T-helper 1 cell treated with Interleukin-12 subunit alpha and Interleukin-12 subunit beta and Interleukin-4 antibody, amounts not matched to agents 30 μg/mL and 1 μg/mL, for 36 hours (primary cell): Measurements from ENCODE around the gene VGLL2.

ENCODE experiments used
- H3K27ac Mint-ChIP-seq: one replicate; pipeline ENCODE4 v1.8.0; 2021; ENCODE audit warnings: mild to moderate bottlenecking, mixed read lengths
- H3K27me3 Mint-ChIP-seq: one replicate; pipeline ENCODE4 v1.8.0; 2021; ENCODE audit warnings: low read depth, mixed read lengths
- H3K36me3 Mint-ChIP-seq: one replicate; pipeline ENCODE4 v1.8.0; 2021; ENCODE audit warnings: low read depth, mixed read lengths
- H3K4me1 Mint-ChIP-seq: one replicate; pipeline ENCODE4 v1.8.0; 2021; ENCODE audit warnings: low read depth, mixed read lengths
- H3K4me3 Mint-ChIP-seq: one replicate; pipeline ENCODE4 v1.8.0; 2021; ENCODE audit warnings: mild to moderate bottlenecking, moderate library complexity, mixed read lengths
- H3K9me3 Mint-ChIP-seq: one replicate; pipeline ENCODE4 v1.8.0; 2021; ENCODE audit warnings: mixed read lengths

Gene VGLL2

DNA sequence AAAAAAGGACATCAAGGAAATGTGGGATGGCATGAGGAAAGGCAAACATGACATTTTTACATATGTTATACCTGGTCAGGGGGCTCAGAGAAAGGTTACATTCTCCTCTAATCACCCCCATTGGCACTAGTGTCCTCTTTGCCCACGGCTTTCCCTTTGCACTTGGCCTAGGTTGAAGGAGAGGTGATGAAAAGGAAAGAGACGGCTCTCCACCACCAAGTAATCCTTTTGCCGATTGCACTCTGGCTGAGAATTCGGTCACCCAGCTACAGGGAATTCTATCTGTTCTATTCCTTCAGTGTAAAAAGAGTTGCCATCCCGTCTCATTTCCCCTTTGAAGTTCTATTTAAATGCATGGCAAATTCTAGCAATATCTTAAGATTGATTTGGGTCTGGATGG, 10.4 kb downstream of the VGLL2 start:
- H3K9me3 Mint-ChIP-seq, result no peaks in the 10 kb centered on the region
- no peak overlapping the region for H3K4me3 Mint-ChIP-seq
- H3K27me3 Mint-ChIP-seq, result peaks cover 59% of the 10 kb centered on the region
- no peaks in the 10 kb centered on the region for H3K36me3 Mint-ChIP-seq
- no peaks in the 10 kb centered on the region for H3K4me1 Mint-ChIP-seq
- H3K27ac Mint-ChIP-seq, result no peak overlapping the region

- H3K27me3 Mint-ChIP-seq, result peaks cover 49% of the 10 kb centered on the region
- H3K27ac Mint-ChIP-seq, result no peak overlapping the region
- no peaks in the 10 kb centered on the region for H3K4me1 Mint-ChIP-seq
- no peaks in the 10 kb centered on the region for H3K9me3 Mint-ChIP-seq
- no peak overlapping the region for H3K4me3 Mint-ChIP-seq
- no peaks in the 10 kb centered on the region for H3K36me3 Mint-ChIP-seq
Measured at GRCh38 chr6:117276778-117277316, 11.5 kb downstream of the VGLL2 start.

- H3K4me1 Mint-ChIP-seq, result no peaks in the 10 kb centered on the region
- peaks cover 14% of the 10 kb centered on the region for H3K27me3 Mint-ChIP-seq
- no peaks in the 10 kb centered on the region for H3K36me3 Mint-ChIP-seq
- H3K27ac Mint-ChIP-seq, result no peak overlapping the region
- no peaks in the 10 kb centered on the region for H3K9me3 Mint-ChIP-seq
- no peak overlapping the region for H3K4me3 Mint-ChIP-seq
Measured at GRCh38 chr6:117280922-117281321, 15.6 kb downstream of the VGLL2 start.

GRCh38 chr6:117288083-117288715, 22.8 kb downstream of the VGLL2 start:
- no peaks in the 10 kb centered on the region for H3K4me1 Mint-ChIP-seq
- H3K27ac Mint-ChIP-seq, result no peak overlapping the region
- no peaks in the 10 kb centered on the region for H3K27me3 Mint-ChIP-seq
- H3K9me3 Mint-ChIP-seq, result no peaks in the 10 kb centered on the region
- no peak overlapping the region for H3K4me3 Mint-ChIP-seq
- H3K36me3 Mint-ChIP-seq, result no peaks in the 10 kb centered on the region

GRCh38 chr6:117290173-117290846, 25.0 kb downstream of the VGLL2 start:
- Mint-ChIP-seq H3K27me3 (no peaks in the 10 kb centered on the region), H3K9me3 (no peaks in the 10 kb centered on the region), H3K4me3 (no peak overlapping the region)

GRCh38 chr6:117298941-117299340, 33.6 kb downstream of the VGLL2 start:
- Mint-ChIP-seq H3K9me3 (no peaks in the 10 kb centered on the region), H3K4me1 (no peaks in the 10 kb centered on the region), H3K27me3 (no peaks in the 10 kb centered on the region), H3K36me3 (no peaks in the 10 kb centered on the region), H3K4me3 (no peak overlapping the region), H3K27ac (no peak overlapping the region)

More at GRCh38 chr6:117290173-117290846, 25.0 kb downstream of the VGLL2 start:
- Mint-ChIP-seq H3K4me1 (no peaks in the 10 kb centered on the region), H3K27ac (no peak overlapping the region), H3K36me3 (no peaks in the 10 kb centered on the region)

DNA sequence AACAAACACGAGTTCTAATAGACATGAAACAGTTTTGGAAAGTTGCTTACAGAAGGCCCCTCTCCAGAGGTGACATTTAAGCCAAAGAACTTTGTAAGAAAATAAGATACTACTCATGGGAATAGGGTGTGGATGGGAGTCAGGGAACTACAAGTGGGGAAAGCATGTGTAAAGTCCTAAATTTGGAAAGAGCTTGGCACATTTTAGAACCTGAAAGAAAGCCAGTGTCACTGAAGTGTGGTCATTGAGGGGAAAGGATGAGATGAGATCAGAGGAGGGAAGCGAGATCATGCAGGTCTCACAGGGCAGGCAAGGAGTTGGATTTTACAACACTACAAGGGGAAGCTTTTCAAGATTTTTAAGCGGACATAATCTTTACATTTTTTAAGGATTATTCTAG, 38.0 kb downstream of the VGLL2 start:
- no peaks in the 10 kb centered on the region for H3K36me3 Mint-ChIP-seq
- no peaks in the 10 kb centered on the region for H3K4me1 Mint-ChIP-seq
- no peak overlapping the region for H3K27ac Mint-ChIP-seq
- no peaks in the 10 kb centered on the region for H3K27me3 Mint-ChIP-seq
- no peaks in the 10 kb centered on the region for H3K9me3 Mint-ChIP-seq
- H3K4me3 Mint-ChIP-seq, result no peak overlapping the region

DNA sequence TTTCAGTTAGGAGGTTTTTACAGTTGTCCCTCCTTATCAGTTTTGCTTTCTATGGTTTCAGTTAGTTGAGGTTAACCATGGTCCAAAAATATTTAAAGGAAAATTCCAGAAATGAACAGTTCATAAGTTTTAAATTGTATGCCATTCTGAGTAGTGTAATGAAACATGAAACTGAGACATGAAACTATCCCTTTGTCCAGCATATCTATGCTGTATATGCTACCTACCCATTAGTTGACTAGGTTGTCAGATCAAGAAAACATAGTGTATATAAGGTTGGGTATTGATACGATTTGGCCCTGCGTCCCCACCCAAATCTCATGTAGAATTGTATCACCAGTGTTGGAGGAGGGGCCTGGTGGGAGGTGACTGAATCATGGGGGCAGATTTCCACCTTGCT, 39.1 kb downstream of the VGLL2 start:
- no peaks in the 10 kb centered on the region for H3K4me1 Mint-ChIP-seq
- H3K9me3 Mint-ChIP-seq, result no peaks in the 10 kb centered on the region
- no peak overlapping the region for H3K4me3 Mint-ChIP-seq
- no peaks in the 10 kb centered on the region for H3K27me3 Mint-ChIP-seq
- no peak overlapping the region for H3K27ac Mint-ChIP-seq
- H3K36me3 Mint-ChIP-seq, result no peaks in the 10 kb centered on the region

DNA sequence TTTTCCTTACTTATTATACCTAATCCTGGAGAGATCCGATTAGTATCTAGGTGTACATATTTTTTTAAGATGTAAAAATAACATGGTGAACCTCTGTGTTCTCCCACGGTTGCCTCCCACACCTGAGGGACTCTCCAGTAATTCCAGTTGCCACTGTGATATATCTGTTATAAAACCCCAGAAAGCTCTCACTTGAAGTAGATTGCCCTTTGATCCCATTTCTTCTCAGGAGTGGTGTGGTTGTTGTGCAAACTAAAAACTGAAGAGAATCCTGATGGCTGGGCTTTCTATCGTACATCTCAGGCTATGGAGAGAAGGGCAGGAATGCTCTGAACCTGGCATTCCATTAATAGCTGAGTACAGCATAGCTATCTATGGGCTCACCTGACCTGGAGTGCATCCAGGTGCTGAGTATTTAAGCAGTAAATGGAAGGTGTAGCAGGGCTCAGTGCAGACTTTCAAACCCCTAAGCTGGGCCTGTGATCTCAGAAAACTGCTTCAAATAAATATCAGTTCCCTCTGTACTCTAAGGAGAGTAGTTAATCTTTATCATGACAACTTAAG, 41.0 kb downstream of the VGLL2 start:
- H3K9me3 Mint-ChIP-seq, result no peaks in the 10 kb centered on the region
- no peaks in the 10 kb centered on the region for H3K27me3 Mint-ChIP-seq
- H3K36me3 Mint-ChIP-seq, result no peaks in the 10 kb centered on the region
- no peak overlapping the region for H3K4me3 Mint-ChIP-seq
- H3K27ac Mint-ChIP-seq, result no peak overlapping the region
- no peaks in the 10 kb centered on the region for H3K4me1 Mint-ChIP-seq

DNA sequence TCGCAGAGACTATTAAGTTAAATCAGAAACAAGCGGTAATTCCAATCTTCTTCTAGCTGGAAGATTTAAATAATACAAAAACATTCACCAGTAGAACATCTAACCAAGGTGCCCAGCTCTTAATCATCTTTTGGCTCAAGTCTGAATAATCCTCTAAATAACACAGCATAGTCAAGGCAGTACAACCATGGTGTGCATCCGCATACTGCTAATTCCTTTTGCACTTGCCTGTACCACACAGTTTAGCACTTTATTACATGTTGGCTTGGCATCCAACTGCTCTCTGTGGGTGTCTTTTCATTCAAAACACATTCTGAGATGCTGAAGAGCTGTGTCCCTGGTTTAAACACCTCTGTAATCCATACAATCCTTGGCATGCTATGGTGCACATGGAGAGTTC, 42.3 kb downstream of the VGLL2 start:
- H3K4me3 Mint-ChIP-seq, result no peak overlapping the region
- no peaks in the 10 kb centered on the region for H3K4me1 Mint-ChIP-seq
- no peaks in the 10 kb centered on the region for H3K27me3 Mint-ChIP-seq
- no peaks in the 10 kb centered on the region for H3K9me3 Mint-ChIP-seq
- no peaks in the 10 kb centered on the region for H3K36me3 Mint-ChIP-seq
- H3K27ac Mint-ChIP-seq, result no peak overlapping the region

DNA sequence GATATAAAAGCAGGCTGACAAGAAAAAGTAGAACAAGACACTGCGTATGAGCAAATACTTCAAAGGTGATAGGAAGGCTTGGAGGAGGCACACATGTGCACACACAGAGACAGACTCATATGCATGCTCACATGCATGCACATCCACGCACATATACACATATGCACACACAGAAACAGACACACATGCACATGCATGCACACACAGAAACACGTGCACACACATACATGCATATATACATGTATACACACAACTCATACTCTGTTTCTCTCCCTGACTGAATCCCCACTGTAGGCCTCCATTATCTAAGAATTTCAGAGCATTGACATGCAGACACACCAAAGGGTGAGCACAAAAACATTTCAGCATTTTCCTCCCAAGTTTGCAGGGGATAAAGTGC, 43.7 kb downstream of the VGLL2 start:
- Mint-ChIP-seq H3K36me3 (no peaks in the 10 kb centered on the region), H3K27me3 (no peaks in the 10 kb centered on the region), H3K27ac (no peak overlapping the region), H3K4me3 (no peak overlapping the region), H3K4me1 (no peaks in the 10 kb centered on the region), H3K9me3 (no peaks in the 10 kb centered on the region)

- Mint-ChIP-seq H3K27me3 (no peaks in the 10 kb centered on the region), H3K27ac (no peak overlapping the region), H3K4me3 (no peak overlapping the region), H3K4me1 (no peaks in the 10 kb centered on the region), H3K36me3 (no peaks in the 10 kb centered on the region), H3K9me3 (no peaks in the 10 kb centered on the region)
Measured at GRCh38 chr6:117309611-117310010, 44.3 kb downstream of the VGLL2 start.

DNA sequence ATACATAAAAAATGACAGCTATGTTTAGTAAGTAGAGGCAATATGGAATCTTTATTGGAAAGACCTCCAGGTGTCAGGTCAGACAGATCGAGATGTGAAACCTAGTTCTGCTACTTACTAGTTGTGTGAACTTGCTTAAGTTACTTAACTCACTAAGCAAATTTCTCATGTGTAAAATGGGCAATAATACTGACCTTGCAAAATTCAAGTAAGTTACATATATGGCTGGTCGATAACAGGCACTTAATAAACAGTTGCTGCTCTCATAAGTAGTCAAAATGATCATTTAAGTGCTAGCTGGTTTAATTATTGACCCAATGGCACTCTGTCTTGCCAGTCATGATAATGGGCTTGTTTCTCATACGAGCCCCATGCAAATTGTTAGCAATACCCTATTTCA, 46.0 kb downstream of the VGLL2 start:
- no peaks in the 10 kb centered on the region for H3K9me3 Mint-ChIP-seq
- no peaks in the 10 kb centered on the region for H3K4me1 Mint-ChIP-seq
- no peaks in the 10 kb centered on the region for H3K36me3 Mint-ChIP-seq
- no peak overlapping the region for H3K27ac Mint-ChIP-seq
- no peaks in the 10 kb centered on the region for H3K27me3 Mint-ChIP-seq
- no peak overlapping the region for H3K4me3 Mint-ChIP-seq

- no peaks in the 10 kb centered on the region for H3K4me1 Mint-ChIP-seq
- H3K27me3 Mint-ChIP-seq, result no peaks in the 10 kb centered on the region
- H3K36me3 Mint-ChIP-seq, result no peaks in the 10 kb centered on the region
- no peaks in the 10 kb centered on the region for H3K9me3 Mint-ChIP-seq
- no peak overlapping the region for H3K4me3 Mint-ChIP-seq
- no peak overlapping the region for H3K27ac Mint-ChIP-seq
Measured at GRCh38 chr6:117311726-117312125, 46.4 kb downstream of the VGLL2 start.

- no peaks in the 10 kb centered on the region for H3K4me1 Mint-ChIP-seq
- no peaks in the 10 kb centered on the region for H3K9me3 Mint-ChIP-seq
- H3K27me3 Mint-ChIP-seq, result peaks cover 5% of the 10 kb centered on the region
- H3K4me3 Mint-ChIP-seq, result no peak overlapping the region
- no peaks in the 10 kb centered on the region for H3K36me3 Mint-ChIP-seq
- no peak overlapping the region for H3K27ac Mint-ChIP-seq
Measured at GRCh38 chr6:117317261-117317660, 51.9 kb downstream of the VGLL2 start.
